ENCODE measurements around the gene MTMR12.

GRCh38 chr5:32249668-32250067, 63.1 kb downstream of the MTMR12 start:
- TF ChIP-seq CTCF (conservative IDR thresholded peaks at IDR 0.05; ENCODE audit: low read depth, low read length) (no peak), EZH2 (IDR thresholded peaks at IDR 0.05; ENCODE audit: low read length, unreplicated experiment) (no peak)

Measured in PC-3 (cell line).